H1 (cell line): ENCODE results near the gene ARL17A.
"Not testable (repeated sequence)": the region's sequence is repeated elsewhere in the genome, so short reads cannot be mapped to it uniquely, and the experiment has no call there.

Experiments used
- CEBPB ChIP-seq: IDR thresholded peaks from 2 replicates; pipeline ENCODE4 v1.6.1; 2012; ENCODE audit warnings: low read depth, low read length
- POLR2A ChIP-seq, 2 experiments: IDR thresholded peaks; 1 replicate in 1 of 2; 2 replicates in 1 of 2; pipeline ENCODE4 v1.6.1; 2011; ENCODE audit warnings: low read depth in 2 of 2, low read length in 2 of 2, mild to moderate bottlenecking in 2 of 2; ENCODE audit errors: control extremely low read depth in 1 of 2

GRCh38 chr17:46505896-46506295, 73.6 kb downstream of the ARL17A start:
- not testable (repeated sequence) for TF ChIP-seq POLR2A (IDR thresholded peaks at IDR 0.05; ENCODE audit: control extremely low read depth in 1 of 2, low read depth in 2 of 2, low read length in 2 of 2); CEBPB
